ENCODE data around the gene SLC7A14. TPM values are rescaled to one million over a fixed set of nuclear protein-coding genes. Genes with fewer than 3 reads are reported as not detected.

The SLC7A14 gene
- total and polyA plus RNA-seq, 12 donors: under 0.01 TPM; not detected in 11

- intact Hi-C loops (cut with DNase I): no loop called here
- no peak overlapping the region for H3K27ac ChIP-seq
- DNase-seq (no peak), ATAC-seq (no peak)
- peaks cover 0 to 8% (median 0%) of the 10 kb centered on the region in 7 donors for H3K27me3 ChIP-seq
- H3K4me1 ChIP-seq: peaks cover 0 to 10% (median 0%) of the 10 kb centered on the region in 9 donors
- H3K9me3 ChIP-seq: no peaks in the 10 kb centered on the region
- TF ChIP-seq, protein P1, sequence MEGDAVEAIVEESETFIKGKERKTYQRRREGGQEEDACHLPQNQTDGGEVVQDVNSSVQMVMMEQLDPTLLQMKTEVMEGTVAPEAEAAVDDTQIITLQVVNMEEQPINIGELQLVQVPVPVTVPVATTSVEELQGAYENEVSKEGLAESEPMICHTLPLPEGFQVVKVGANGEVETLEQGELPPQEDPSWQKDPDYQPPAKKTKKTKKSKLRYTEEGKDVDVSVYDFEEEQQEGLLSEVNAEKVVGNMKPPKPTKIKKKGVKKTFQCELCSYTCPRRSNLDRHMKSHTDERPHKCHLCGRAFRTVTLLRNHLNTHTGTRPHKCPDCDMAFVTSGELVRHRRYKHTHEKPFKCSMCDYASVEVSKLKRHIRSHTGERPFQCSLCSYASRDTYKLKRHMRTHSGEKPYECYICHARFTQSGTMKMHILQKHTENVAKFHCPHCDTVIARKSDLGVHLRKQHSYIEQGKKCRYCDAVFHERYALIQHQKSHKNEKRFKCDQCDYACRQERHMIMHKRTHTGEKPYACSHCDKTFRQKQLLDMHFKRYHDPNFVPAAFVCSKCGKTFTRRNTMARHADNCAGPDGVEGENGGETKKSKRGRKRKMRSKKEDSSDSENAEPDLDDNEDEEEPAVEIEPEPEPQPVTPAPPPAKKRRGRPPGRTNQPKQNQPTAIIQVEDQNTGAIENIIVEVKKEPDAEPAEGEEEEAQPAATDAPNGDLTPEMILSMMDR (IDR thresholded peaks at IDR 0.05): no peak
- H3K4me3 ChIP-seq: no peak overlapping the region
- no peaks in the 10 kb centered on the region for H3K36me3 ChIP-seq
- WGBS, 2 donors: 68 to 78% methylated on average over 6 of the region's 6 CpGs
Observed at GRCh38 chr3:170531054-170531453, 54.8 kb downstream of the SLC7A14 start.

DNA sequence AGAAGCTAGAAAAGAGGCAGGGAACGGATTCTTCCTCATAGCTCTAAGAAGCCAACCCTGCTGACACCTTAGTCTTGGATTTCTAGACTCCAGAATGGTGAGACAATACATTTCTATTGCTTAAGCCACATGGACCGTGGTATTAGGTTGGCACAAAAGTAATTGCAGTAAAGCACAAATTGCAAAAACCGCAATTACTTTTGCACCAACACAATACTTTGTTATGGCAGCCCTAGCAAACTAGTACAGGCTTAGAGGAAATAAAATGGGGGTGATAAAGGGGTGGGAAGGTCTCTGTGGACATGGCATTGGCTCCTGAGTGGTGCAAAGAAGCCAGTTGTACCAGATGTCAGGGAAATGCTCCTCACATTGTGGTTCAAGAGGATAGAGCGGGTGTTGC lies 56.0 kb downstream of the SLC7A14 start:
- H3K27ac ChIP-seq: no peak overlapping the region
- intact Hi-C loops (cut with DNase I): no loop called here

DNA sequence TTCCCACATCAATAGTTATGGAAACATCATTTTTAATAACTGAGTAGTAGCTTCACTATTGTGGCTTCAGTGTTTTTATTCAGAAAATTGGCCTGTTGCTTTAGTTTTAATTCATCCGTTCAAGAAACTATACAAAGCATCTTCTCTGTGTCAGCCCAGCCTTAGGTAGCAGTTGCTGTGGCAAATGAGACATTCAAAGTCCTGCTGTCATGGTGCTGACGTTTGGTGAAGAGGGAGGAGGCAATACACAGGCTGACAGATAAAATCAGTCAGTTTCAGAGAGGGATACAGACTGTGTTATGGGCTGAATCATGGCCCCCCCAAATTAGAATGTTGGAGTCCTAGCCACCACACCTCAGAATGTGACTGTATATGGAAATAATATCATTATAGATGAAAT lies 56.5 kb downstream of the SLC7A14 start:
- no peaks in the 10 kb centered on the region for H3K9me3 ChIP-seq
- no peaks in the 10 kb centered on the region for H3K27me3 ChIP-seq
- TF ChIP-seq, protein P1 (IDR thresholded peaks at IDR 0.05): no peak
- H3K4me3 ChIP-seq: no peak overlapping the region
- no peak for DNase-seq
- no peak for ATAC-seq
- H3K4me1 ChIP-seq: peaks cover 0 to 10% (median 0%) of the 10 kb centered on the region in 9 donors
- intact Hi-C loops (cut with DNase I): no loop called here
- H3K27ac ChIP-seq: no peak overlapping the region
- no peaks in the 10 kb centered on the region for H3K36me3 ChIP-seq
- 49 to 61% methylated on average over 2 of the region's 2 CpGs for WGBS, 2 donors

More for the DNA sequence above, 56.0 kb downstream of the SLC7A14 start:
- Histone ChIP-seq H3K36me3 (no peaks in the 10 kb centered on the region), H3K27me3 (peaks cover 0 to 1% (median 0%) of the 10 kb centered on the region in 7 donors), H3K4me3 (no peak overlapping the region), H3K4me1 (peaks cover 0 to 10% (median 0%) of the 10 kb centered on the region in 9 donors), H3K9me3 (no peaks in the 10 kb centered on the region)
- WGBS, 2 donors: 93 to 95% methylated on average over 4 of the region's 4 CpGs
- TF ChIP-seq, protein P1 (IDR thresholded peaks at IDR 0.05): no peak
- DNase-seq (no peak), ATAC-seq (no peak)

- ATAC-seq: no peak
- no peak overlapping the region for H3K4me3 ChIP-seq
- TF ChIP-seq, protein P1 (IDR thresholded peaks at IDR 0.05): no peak
- H3K27ac ChIP-seq: no peak overlapping the region
- H3K27me3 ChIP-seq: no peaks in the 10 kb centered on the region
- H3K9me3 ChIP-seq: no peaks in the 10 kb centered on the region
- intact Hi-C loops (cut with DNase I): no loop called here
- DNase-seq: no peak
- H3K4me1 ChIP-seq: peaks cover 0 to 10% (median 0%) of the 10 kb centered on the region in 9 donors
- 64 to 68% methylated on average over 8 of the region's 8 CpGs for WGBS, 2 donors
- no peaks in the 10 kb centered on the region for H3K36me3 ChIP-seq
Observed at GRCh38 chr3:170528726-170529125, 57.1 kb downstream of the SLC7A14 start.
